HL-60 (cell line): ENCODE data around the gene CTBP2.

Experiments
- DNase-seq, 2 experiments: peaks; one replicate each; pipeline ENCODE4 v3.0.0-alpha.2; 2010 to 2020; ENCODE audit warnings: low read depth in 1 of 2, low spot score in 1 of 2
- H3K27ac ChIP-seq: fragments of 250-450 bp; sonication (Bioruptor Pico); replicated peaks from 2 replicates; pipeline ENCODE4 v1.5.1; 2020; ENCODE audit warnings: mild to moderate bottlenecking, moderate library complexity
- H3K27me3 ChIP-seq: fragments of 250-450 bp; sonication (Bioruptor Pico); 2 replicates; pipeline ENCODE4 v1.5.1; 2021; ENCODE audit warnings: mild to moderate bottlenecking, moderate library complexity; ENCODE audit not compliant: insufficient read depth, poor library complexity, severe bottlenecking
- H3K4me3 ChIP-seq: replicated peaks from 2 replicates; pipeline ENCODE4 v1.5.1; 2011; ENCODE audit warnings: mild to moderate bottlenecking, control low read depth, low read length; ENCODE audit not compliant: insufficient read depth
- GABPA ChIP-seq: IDR thresholded peaks from 2 replicates; pipeline ENCODE4 v1.6.1; 2012; ENCODE audit warnings: low read depth
- POLR2AphosphoS5 ChIP-seq: IDR thresholded peaks from 2 replicates; pipeline ENCODE4 v1.6.1; 2012; ENCODE audit warnings: low read depth
- SPI1 ChIP-seq: IDR thresholded peaks from 2 replicates; pipeline ENCODE4 v1.6.1; 2012; ENCODE audit warnings: low read depth, mild to moderate bottlenecking, borderline replicate concordance
- TF ChIP-seq, protein P1 (sequence below): IDR thresholded peaks from one replicate; pipeline ENCODE4 v1.5.1; 2011; ENCODE audit warnings: low read length, control low read depth, inconsistent platforms; ENCODE audit not compliant: insufficient read depth
- TF ChIP-seq, protein P2 (sequence below): IDR thresholded peaks from 2 replicates; pipeline ENCODE4 v1.6.1; 2012; ENCODE audit warnings: low read depth; ENCODE audit not compliant: insufficient replicate concordance

The CTBP2 gene

DNA sequence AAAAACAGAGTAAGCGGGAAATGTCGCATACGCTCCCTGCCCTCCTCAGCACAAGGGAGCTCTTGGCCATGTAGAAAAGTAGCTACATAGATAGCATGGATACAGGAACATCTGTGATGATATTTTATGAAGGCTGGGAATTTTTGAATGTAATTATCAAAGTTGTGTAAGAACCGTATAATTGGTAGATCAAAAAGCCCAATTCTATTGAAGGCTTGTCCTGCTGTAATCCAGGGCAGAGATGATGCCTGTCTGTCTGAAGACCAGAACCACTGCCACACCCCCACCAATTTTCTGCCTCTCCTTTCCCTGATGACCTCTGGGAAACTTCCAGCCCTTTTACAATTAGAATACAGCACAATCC, 167.0 kb downstream of the CTBP2 start:
- TF ChIP-seq, protein P1, sequence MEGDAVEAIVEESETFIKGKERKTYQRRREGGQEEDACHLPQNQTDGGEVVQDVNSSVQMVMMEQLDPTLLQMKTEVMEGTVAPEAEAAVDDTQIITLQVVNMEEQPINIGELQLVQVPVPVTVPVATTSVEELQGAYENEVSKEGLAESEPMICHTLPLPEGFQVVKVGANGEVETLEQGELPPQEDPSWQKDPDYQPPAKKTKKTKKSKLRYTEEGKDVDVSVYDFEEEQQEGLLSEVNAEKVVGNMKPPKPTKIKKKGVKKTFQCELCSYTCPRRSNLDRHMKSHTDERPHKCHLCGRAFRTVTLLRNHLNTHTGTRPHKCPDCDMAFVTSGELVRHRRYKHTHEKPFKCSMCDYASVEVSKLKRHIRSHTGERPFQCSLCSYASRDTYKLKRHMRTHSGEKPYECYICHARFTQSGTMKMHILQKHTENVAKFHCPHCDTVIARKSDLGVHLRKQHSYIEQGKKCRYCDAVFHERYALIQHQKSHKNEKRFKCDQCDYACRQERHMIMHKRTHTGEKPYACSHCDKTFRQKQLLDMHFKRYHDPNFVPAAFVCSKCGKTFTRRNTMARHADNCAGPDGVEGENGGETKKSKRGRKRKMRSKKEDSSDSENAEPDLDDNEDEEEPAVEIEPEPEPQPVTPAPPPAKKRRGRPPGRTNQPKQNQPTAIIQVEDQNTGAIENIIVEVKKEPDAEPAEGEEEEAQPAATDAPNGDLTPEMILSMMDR, result no peak
- TF ChIP-seq, protein P2, sequence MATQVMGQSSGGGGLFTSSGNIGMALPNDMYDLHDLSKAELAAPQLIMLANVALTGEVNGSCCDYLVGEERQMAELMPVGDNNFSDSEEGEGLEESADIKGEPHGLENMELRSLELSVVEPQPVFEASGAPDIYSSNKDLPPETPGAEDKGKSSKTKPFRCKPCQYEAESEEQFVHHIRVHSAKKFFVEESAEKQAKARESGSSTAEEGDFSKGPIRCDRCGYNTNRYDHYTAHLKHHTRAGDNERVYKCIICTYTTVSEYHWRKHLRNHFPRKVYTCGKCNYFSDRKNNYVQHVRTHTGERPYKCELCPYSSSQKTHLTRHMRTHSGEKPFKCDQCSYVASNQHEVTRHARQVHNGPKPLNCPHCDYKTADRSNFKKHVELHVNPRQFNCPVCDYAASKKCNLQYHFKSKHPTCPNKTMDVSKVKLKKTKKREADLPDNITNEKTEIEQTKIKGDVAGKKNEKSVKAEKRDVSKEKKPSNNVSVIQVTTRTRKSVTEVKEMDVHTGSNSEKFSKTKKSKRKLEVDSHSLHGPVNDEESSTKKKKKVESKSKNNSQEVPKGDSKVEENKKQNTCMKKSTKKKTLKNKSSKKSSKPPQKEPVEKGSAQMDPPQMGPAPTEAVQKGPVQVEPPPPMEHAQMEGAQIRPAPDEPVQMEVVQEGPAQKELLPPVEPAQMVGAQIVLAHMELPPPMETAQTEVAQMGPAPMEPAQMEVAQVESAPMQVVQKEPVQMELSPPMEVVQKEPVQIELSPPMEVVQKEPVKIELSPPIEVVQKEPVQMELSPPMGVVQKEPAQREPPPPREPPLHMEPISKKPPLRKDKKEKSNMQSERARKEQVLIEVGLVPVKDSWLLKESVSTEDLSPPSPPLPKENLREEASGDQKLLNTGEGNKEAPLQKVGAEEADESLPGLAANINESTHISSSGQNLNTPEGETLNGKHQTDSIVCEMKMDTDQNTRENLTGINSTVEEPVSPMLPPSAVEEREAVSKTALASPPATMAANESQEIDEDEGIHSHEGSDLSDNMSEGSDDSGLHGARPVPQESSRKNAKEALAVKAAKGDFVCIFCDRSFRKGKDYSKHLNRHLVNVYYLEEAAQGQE, result no peak
- TF ChIP-seq SPI1 (no peak), GABPA (no peak)
- no peaks in the 10 kb centered on the region for H3K27me3 ChIP-seq
- no peak for DNase-seq
- no peak overlapping the region for H3K4me3 ChIP-seq
- no peak overlapping the region for H3K27ac ChIP-seq

DNA sequence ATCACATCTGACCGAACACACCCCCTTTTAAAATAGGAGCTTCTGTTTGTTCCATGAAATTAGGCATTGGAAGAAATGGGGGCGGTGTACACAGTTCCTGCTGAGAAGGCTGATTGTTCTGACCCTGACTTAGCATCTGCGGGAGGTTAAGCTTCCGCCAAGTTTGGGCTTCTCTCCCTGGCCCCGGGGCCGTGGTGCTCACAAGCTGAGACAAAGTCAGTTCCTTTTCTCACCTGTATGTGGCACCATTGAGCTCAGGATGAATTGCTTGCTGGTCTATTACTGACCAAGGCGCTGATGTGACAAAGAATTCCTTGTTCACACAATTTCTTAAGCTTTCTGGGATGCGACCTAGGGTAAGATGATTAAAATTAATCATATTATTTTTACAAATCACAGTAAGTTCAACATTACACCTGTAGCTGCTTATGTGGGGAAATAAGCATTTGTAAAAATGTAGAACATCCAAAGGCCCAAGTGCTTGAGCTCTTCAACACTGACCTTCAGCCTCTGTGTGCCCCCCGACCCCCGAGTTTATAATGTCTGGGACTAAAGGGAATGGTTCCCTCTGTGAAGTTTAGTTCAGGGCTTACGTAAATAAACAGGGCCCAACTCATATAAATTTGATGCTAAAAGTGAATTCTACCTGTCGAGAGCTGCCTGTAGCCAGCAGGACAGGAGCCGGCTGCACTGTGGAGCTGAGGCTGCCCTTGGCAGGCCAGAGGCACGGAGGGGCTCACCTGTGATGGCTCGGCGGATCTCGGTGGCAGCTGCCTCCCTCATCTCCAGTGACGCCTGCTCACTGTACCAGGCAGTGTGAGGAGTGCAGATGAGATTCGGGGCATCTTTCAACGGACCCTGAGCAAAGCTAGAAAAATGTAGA, 167.7 kb downstream of the CTBP2 start:
- H3K27me3 ChIP-seq, result no peaks in the 10 kb centered on the region
- no peak overlapping the region for H3K27ac ChIP-seq
- peak; percentile 29 to 63 for DNase-seq
- peak; percentile 12; the same call in 1 of the 2 replicates for TF ChIP-seq SPI1
- TF ChIP-seq, protein P2, result no peak
- H3K4me3 ChIP-seq, result no peak overlapping the region

DNA sequence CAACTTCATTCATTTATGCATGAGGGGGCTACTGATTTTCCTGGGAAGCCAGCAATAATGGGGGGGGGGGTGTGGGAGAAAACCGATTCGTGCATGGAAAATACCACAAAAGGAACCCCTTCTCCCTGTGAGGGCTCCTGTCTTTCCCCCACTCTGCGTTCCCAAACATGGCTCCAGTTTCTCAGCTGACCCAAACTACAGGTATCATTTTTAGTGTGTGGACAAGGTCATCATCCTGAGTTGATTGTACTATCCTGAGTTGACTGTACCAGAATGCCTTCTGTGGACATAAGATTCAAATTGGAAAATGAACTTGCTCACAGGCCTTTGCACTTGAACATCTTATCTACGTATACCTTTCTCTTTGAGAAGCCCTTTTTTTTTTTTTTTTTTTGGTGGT, 168.5 kb downstream of the CTBP2 start:
- no peaks in the 10 kb centered on the region for H3K27me3 ChIP-seq
- DNase-seq, result no peak
- no peak overlapping the region for H3K27ac ChIP-seq
- no peak overlapping the region for H3K4me3 ChIP-seq
- TF ChIP-seq GABPA, result no peak
- TF ChIP-seq SPI1, result no peak
- no peak for TF ChIP-seq POLR2AphosphoS5
- TF ChIP-seq, protein P2, result no peak
- TF ChIP-seq, protein P1, result no peak
